Left ventricle myocardium inferior (tissue), 1 donor: Measurements from ENCODE around the gene NDUFV1. TPM values are rescaled to one million over a fixed set of nuclear protein-coding genes. Genes with fewer than 3 reads are reported as not detected.

Experiments used
- DNase-seq: peaks from one replicate; pipeline ENCODE4 v3.0.0-alpha.2; 2020
- H3K27ac ChIP-seq: fragments of 200-600 bp; replicated peaks from 2 replicates; pipeline ENCODE4 v1.8.0; 2021
- H3K27me3 ChIP-seq: fragments of 200-600 bp; 2 replicates; pipeline ENCODE4 v1.8.0; 2021; ENCODE audit warnings: low read depth
- H3K36me3 ChIP-seq: fragments of 200-600 bp; 2 replicates; pipeline ENCODE4 v1.8.0; 2021
- H3K4me1 ChIP-seq: fragments of 200-600 bp; 2 replicates; pipeline ENCODE4 v1.8.0; 2021
- H3K4me3 ChIP-seq: fragments of 200-600 bp; 2 replicates; pipeline ENCODE4 v1.8.0; 2021; ENCODE audit warnings: mild to moderate bottlenecking, moderate library complexity
- H3K9me3 ChIP-seq: fragments of 200-600 bp; replicated peaks from 2 replicates; pipeline ENCODE4 v1.8.0; 2021
- CTCF ChIP-seq: fragments of 200-600 bp; IDR thresholded peaks from 2 replicates; pipeline ENCODE4 v1.8.0; 2021; ENCODE audit warnings: antibody characterized with exemption, mild to moderate bottlenecking, borderline replicate concordance
- intact Hi-C: fragments of 100-400 bp; cut with micrococcal nuclease; formaldehyde crosslinking; loops from one replicate; pipeline ENCODE4 v1.11.0; 2022
- total RNA-seq: library from RNA; stranded (reverse); fragmentation: NEBNext Ultra II Directional; extraction: Animal tissue kit (Norgen Biotek cat#: 25700); gene quantifications from one replicate; pipeline ENCODE4 v1.2.1, GENCODE V29; 2021
- donor health status: DM: no; HTN: yes; CAD: no; lungs with severe emphysema.

NDUFV1 gene
- total RNA-seq, 1 donor from 2014 or later = 640 TPM

GRCh38 chr11:67631853-67632174 lies 25.1 kb downstream of the NDUFV1 start:
- Histone ChIP-seq H3K27ac (peak overlapping the region; percentile 99), H3K36me3 (no peaks in the 10 kb centered on the region), H3K27me3 (peaks cover 12% of the 10 kb centered on the region), H3K4me1 (peaks cover 45% of the 10 kb centered on the region), H3K4me3 (no peak overlapping the region), H3K9me3 (no peaks in the 10 kb centered on the region)
- intact Hi-C loops = no loop called here
- no peak for DNase-seq
- no peak for TF ChIP-seq CTCF

GRCh38 chr11:67632175-67632981 lies 25.6 kb downstream of the NDUFV1 start:
- H3K36me3 ChIP-seq = no peaks in the 10 kb centered on the region
- DNase-seq = peak; percentile 73
- peaks cover 12% of the 10 kb centered on the region for H3K27me3 ChIP-seq
- no peaks in the 10 kb centered on the region for H3K9me3 ChIP-seq
- intact Hi-C loops = no loop called here
- no peak overlapping the region for H3K4me3 ChIP-seq
- peak overlapping the region; percentile 99 for H3K27ac ChIP-seq
- TF ChIP-seq CTCF = no peak
- H3K4me1 ChIP-seq = peaks cover 45% of the 10 kb centered on the region

GRCh38 chr11:67632982-67633755 lies 26.4 kb downstream of the NDUFV1 start:
- peaks cover 12% of the 10 kb centered on the region for H3K27me3 ChIP-seq
- H3K36me3 ChIP-seq = no peaks in the 10 kb centered on the region
- DNase-seq = no peak
- H3K4me3 ChIP-seq = no peak overlapping the region
- TF ChIP-seq CTCF = no peak
- H3K9me3 ChIP-seq = no peaks in the 10 kb centered on the region
- peak overlapping the region; percentile 99 for H3K27ac ChIP-seq
- peaks cover 38% of the 10 kb centered on the region for H3K4me1 ChIP-seq
- intact Hi-C loops = no loop called here

GRCh38 chr11:67633758-67634365 lies 27.1 kb downstream of the NDUFV1 start:
- intact Hi-C loops = no loop called here
- peaks cover 15% of the 10 kb centered on the region for H3K27me3 ChIP-seq
- peaks cover 31% of the 10 kb centered on the region for H3K4me1 ChIP-seq
- no peak for DNase-seq
- H3K4me3 ChIP-seq = no peak overlapping the region
- no peak for TF ChIP-seq CTCF
- H3K27ac ChIP-seq = no peak overlapping the region
- H3K9me3 ChIP-seq = no peaks in the 10 kb centered on the region
- H3K36me3 ChIP-seq = no peaks in the 10 kb centered on the region

- intact Hi-C loops = no loop called here
- Histone ChIP-seq H3K27me3 (peaks cover 23% of the 10 kb centered on the region), H3K4me3 (no peak overlapping the region), H3K4me1 (peaks cover 24% of the 10 kb centered on the region), H3K9me3 (no peaks in the 10 kb centered on the region), H3K36me3 (no peaks in the 10 kb centered on the region), H3K27ac (no peak overlapping the region)
- no peak for TF ChIP-seq CTCF
- no peak for DNase-seq
These were observed 27.9 kb downstream of the NDUFV1 start for GRCh38 chr11:67634366-67635230.
